ENCODE data around the gene CRABP2. TPM values are rescaled to one million over a fixed set of nuclear protein-coding genes. Genes with fewer than 3 reads are reported as not detected.

CRABP2 gene
- total RNA-seq, 1 donor from 2014 or later: 1.0 TPM

DNA sequence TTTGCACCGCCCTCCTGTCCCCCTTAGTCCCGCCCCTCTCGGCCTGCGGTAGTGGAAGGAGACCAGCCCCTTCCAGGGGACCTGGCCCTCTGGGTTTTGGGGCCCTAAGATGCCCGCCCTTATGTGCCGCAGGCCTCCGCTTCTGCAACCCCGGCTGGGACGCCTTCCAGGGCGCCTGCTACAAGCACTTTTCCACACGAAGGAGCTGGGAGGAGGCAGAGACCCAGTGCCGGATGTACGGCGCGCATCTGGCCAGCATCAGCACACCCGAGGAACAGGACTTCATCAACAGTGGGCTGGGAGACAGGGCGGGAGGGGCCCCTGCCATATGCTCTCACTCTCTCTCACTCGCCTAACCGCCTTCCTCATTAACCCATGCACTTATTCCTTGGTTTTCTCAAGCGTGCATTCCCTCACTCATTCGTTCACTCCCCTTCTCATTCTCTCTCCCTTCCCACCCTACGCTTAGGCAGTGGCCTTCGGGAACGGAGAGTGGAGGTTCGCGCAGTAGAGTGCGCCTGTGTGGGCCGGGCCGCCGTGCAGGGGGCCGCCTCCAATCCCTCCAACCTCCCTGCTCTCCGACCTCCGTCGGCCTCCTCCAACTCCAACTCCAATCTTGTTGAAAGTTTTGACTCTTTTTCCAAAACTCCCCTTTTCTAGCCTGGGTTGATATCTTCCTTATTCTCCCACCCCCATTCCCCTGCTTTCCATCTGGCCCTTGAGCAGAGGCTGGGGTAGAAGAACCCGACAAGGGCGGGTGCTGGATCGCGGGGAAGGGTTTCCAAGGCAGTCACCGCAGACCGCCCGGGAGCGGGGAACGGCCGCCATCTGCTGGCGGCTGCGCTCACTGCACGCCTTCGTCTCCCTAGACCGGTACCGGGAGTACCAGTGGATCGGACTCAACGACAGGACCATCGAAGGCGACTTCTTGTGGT is 48.3 kb downstream of the CRABP2 start:
- peaks cover 37% of the 10 kb centered on the region for H3K4me1 Mint-ChIP-seq (ENCODE audit: low read depth)
- peak overlapping the region; percentile 23 for H3K4me3 Mint-ChIP-seq (ENCODE audit: low read depth)

DNA sequence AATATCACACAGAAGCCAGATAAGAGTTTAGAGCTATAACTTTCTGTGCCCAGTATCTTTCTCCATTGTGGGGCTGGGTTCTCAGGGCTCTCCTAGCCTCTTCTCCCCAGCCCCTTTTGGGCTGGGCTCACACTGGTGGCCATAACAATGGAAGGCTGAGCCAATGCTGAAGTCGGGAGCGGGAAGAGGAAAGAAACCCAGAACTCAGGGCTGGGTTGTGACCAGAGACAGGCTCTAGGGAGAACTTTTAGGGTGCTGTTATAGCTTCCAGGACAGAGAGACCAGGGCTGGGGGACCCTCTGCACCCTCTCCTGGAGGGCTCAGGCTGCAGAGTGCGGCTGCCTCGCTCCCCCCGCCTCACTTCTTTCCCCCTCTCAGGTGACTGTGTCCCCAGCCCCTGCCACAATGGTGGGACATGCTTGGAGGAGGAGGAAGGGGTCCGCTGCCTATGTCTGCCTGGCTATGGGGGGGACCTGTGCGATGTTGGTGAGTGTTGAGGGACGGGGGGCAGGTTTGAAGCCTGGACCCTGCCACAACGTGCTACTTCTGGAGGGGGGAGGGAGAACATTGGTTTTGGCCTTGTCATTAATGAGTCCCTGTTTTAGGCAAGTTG is 49.4 kb downstream of the CRABP2 start:
- Mint-ChIP-seq H3K4me1 (ENCODE audit: low read depth) (peaks cover 29% of the 10 kb centered on the region), H3K4me3 (ENCODE audit: low read depth) (no peak overlapping the region), H3K36me3 (ENCODE audit: low read depth) (no peaks in the 10 kb centered on the region), H3K27ac (no peak overlapping the region), H3K9me3 (no peaks in the 10 kb centered on the region), H3K27me3 (ENCODE audit: low read depth) (peaks cover 39% of the 10 kb centered on the region)
- intact Hi-C loops (cut with micrococcal nuclease): no loop called here
- DNase-seq (ENCODE audit: low spot score): no peak

More for the DNA sequence above, 48.3 kb downstream of the CRABP2 start:
- Mint-ChIP-seq H3K27ac (no peak overlapping the region), H3K27me3 (ENCODE audit: low read depth) (peaks cover 36% of the 10 kb centered on the region), H3K36me3 (ENCODE audit: low read depth) (no peaks in the 10 kb centered on the region), H3K9me3 (no peaks in the 10 kb centered on the region)
- intact Hi-C loops (cut with micrococcal nuclease): loop anchor here (1.0 kb wide), 1 partner anchor 31 kb away; no protein-coding TSS in a partner anchor
- DNase-seq (ENCODE audit: low spot score): peak; percentile 58

DNA sequence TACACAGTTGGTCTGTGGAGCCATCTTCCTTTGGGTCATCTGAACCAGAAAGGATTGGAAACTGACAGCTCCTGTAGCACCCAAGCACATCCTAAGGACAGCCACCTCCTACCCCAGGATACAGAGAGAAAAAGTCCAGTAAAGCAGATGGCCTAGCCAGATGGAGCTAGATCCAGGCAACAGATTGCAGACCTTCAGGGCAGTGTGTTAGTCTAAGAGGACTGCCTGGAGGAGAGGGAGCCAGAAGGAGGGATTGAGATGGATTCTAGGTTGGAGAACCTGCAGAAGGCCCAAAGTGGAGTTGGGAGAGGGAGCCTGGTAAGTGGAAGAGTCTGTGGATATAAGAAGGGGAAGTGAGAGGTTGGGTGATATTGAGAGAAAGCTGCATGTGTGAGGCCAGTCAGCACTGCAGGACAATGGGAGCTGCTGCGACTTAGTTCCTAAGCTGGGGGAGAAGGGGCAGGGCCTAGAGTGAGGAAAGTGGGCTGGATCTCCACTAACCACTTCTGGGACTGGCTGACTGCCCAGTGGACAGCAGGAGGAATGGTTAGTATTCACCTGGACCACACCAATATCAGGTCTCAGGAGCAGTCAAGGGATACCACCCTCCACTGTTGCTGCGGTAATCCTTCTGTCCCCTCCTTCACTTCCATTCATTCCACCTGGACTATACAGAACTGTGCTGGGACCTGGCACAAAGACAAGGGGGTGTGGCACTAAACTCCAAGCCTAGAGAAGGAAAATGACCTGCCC is 50.1 kb downstream of the CRABP2 start:
- Mint-ChIP-seq H3K4me3 (ENCODE audit: low read depth) (no peak overlapping the region), H3K27me3 (ENCODE audit: low read depth) (peaks cover 39% of the 10 kb centered on the region), H3K36me3 (ENCODE audit: low read depth) (no peaks in the 10 kb centered on the region), H3K27ac (no peak overlapping the region), H3K9me3 (no peaks in the 10 kb centered on the region), H3K4me1 (ENCODE audit: low read depth) (peaks cover 25% of the 10 kb centered on the region)
- intact Hi-C loops (cut with micrococcal nuclease): no loop called here
- no peak for DNase-seq (ENCODE audit: low spot score)

DNA sequence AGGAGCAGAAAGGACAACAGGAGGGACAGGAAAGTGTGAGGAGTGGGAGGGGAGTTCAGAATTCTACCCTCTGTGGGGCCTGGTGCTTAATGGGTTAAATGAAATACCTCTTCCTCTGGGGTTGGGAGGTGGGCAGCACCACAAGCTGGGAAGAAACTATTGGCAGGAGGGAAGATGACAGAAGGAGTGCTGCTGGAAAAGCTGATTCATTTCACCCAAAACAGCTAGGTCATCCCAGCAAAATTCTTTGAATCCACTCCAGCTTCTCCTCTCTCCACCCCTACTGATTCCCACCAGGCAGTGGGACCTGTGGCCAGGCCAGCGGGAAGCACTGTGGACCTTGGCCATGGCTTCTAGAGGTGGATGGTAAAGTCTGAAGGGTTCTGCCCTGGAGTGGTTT is 50.7 kb downstream of the CRABP2 start:
- intact Hi-C loops (cut with micrococcal nuclease): no loop called here
- Mint-ChIP-seq H3K4me3 (ENCODE audit: low read depth) (no peak overlapping the region), H3K4me1 (ENCODE audit: low read depth) (peaks cover 20% of the 10 kb centered on the region), H3K9me3 (no peaks in the 10 kb centered on the region), H3K36me3 (ENCODE audit: low read depth) (no peaks in the 10 kb centered on the region), H3K27ac (no peak overlapping the region), H3K27me3 (ENCODE audit: low read depth) (peaks cover 40% of the 10 kb centered on the region)
- no peak for DNase-seq (ENCODE audit: low spot score)

DNA sequence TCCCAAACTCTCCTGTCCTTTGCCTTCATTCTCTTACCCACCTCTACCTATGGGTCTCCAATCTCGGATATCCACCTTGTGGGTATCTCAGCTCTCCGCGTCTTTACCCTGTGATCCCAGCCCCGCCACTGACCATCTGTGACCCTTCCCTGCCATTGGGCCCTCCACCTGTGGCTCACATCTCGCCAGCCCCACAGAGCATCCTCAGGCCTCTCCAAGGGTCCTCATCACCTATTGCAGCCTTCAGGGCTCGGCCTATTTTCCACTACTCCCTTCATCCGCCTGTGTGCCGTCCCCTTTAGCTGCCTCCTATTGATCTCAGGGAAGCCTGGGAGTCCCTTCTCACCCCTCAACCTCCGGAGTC is 52.4 kb downstream of the CRABP2 start:
- no peak overlapping the region for H3K4me3 Mint-ChIP-seq (ENCODE audit: low read depth)
- intact Hi-C loops (cut with micrococcal nuclease): no loop called here
- no peak for DNase-seq (ENCODE audit: low spot score)
- H3K27me3 Mint-ChIP-seq (ENCODE audit: low read depth): peaks cover 49% of the 10 kb centered on the region
- peaks cover 11% of the 10 kb centered on the region for H3K4me1 Mint-ChIP-seq (ENCODE audit: low read depth)
- H3K36me3 Mint-ChIP-seq (ENCODE audit: low read depth): no peaks in the 10 kb centered on the region
- no peaks in the 10 kb centered on the region for H3K9me3 Mint-ChIP-seq
- H3K27ac Mint-ChIP-seq: no peak overlapping the region

DNA sequence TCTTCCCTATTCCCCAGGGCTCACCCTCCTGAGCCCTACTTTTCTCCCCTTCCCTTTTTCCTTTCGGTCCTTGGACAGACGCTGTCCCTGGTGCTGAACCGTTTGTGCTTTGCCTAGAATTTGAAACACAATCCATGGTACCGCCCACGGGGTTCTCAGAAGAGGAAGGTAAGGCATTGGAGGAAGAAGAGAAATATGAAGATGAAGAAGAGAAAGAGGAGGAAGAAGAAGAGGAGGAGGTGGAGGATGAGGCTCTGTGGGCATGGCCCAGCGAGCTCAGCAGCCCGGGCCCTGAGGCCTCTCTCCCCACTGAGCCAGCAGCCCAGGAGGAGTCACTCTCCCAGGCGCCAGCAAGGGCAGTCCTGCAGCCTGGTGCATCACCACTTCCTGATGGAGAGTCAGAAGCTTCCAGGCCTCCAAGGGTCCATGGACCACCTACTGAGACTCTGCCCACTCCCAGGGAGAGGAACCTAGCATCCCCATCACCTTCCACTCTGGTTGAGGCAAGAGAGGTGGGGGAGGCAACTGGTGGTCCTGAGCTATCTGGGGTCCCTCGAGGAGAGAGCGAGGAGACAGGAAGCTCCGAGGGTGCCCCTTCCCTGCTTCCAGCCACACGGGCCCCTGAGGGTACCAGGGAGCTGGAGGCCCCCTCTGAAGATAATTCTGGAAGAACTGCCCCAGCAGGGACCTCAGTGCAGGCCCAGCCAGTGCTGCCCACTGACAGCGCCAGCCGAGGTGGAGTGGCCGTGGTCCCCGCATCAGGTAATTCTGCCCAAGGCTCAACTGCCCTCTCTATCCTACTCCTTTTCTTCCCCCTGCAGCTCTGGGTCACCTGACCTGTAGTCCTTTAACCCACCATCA is 53.0 kb downstream of the CRABP2 start:
- Mint-ChIP-seq H3K27me3 (ENCODE audit: low read depth) (peaks cover 48% of the 10 kb centered on the region), H3K36me3 (ENCODE audit: low read depth) (no peaks in the 10 kb centered on the region), H3K4me1 (ENCODE audit: low read depth) (peaks cover 6% of the 10 kb centered on the region), H3K9me3 (no peaks in the 10 kb centered on the region), H3K27ac (no peak overlapping the region), H3K4me3 (ENCODE audit: low read depth) (no peak overlapping the region)
- DNase-seq (ENCODE audit: low spot score): no peak
- intact Hi-C loops (cut with micrococcal nuclease): no loop called here

Other genes starting within 250 kb of the CRABP2 start
- gene MEF2D, start 204.8 kb downstream of the CRABP2 start, total RNA-seq: 37.9 and 42.1 TPM in 2 replicates
- gene IQGAP3, start 133.0 kb downstream of the CRABP2 start, total RNA-seq: 16.1 and 16.8 TPM in 2 replicates
- 3.8 and 4.5 TPM in 2 replicates for gene TTC24, start 125.9 kb downstream of the CRABP2 start, total RNA-seq
- 76.1 and 78.8 TPM in 2 replicates for gene NAXE, start 113.8 kb downstream of the CRABP2 start, total RNA-seq
- 73.7 and 80.4 TPM in 2 replicates for gene GPATCH4, start 104.1 kb downstream of the CRABP2 start, total RNA-seq
- not detected in 2 replicates for gene HAPLN2, start 86.2 kb downstream of the CRABP2 start, total RNA-seq
- gene BCAN, start 63.5 kb downstream of the CRABP2 start, total RNA-seq: not detected in 2 replicates
- gene NES, start 28.2 kb downstream of the CRABP2 start, total RNA-seq: not detected in 2 replicates
- gene METTL25B, start 22.9 kb upstream of the CRABP2 start, total RNA-seq: 37.3 and 45.2 TPM in 2 replicates
- 52.2 and 57.4 TPM in 2 replicates for gene ISG20L2, start 23.2 kb upstream of the CRABP2 start, total RNA-seq
- gene MRPL24, start 35.5 kb upstream of the CRABP2 start, total RNA-seq: 116 and 124 TPM in 2 replicates
- 359 and 360 TPM in 2 replicates for gene HDGF, start 46.1 kb upstream of the CRABP2 start, total RNA-seq
- 94.8 and 110 TPM in 2 replicates for gene PRCC, start 62.0 kb upstream of the CRABP2 start, total RNA-seq
- 453 and 474 TPM in 2 replicates for gene SH2D2A, start 111.3 kb upstream of the CRABP2 start, total RNA-seq
- gene INSRR, start 153.5 kb upstream of the CRABP2 start, total RNA-seq: 1.1 and 1.4 TPM in 2 replicates
- gene NTRK1, start 155.3 kb upstream of the CRABP2 start, total RNA-seq: 252 and 253 TPM in 2 replicates
- 0.55 and 0.80 TPM in 2 replicates for gene PEAR1, start 188.1 kb upstream of the CRABP2 start, total RNA-seq
- not detected in 2 replicates for gene LRRC71, start 215.0 kb upstream of the CRABP2 start, total RNA-seq